ENCODE results near the gene OGFOD1.
A peak's percentile ranks its signal among the peaks of the same experiment; 100 is the strongest.

OGFOD1 gene

GRCh38 chr16:56513091-56513490 lies 61.7 kb downstream of the OGFOD1 start:
- no peak overlapping the region for H3K27ac ChIP-seq
- H3K36me3 ChIP-seq (ENCODE audit: control insufficient read depth, insufficient read depth, low read length): no peaks in the 10 kb centered on the region

GRCh38 chr16:56513972-56514371 lies 62.6 kb downstream of the OGFOD1 start:
- Histone ChIP-seq H3K9me3 (ENCODE audit: control insufficient read depth, low read length) (no peaks in the 10 kb centered on the region), H3K27me3 (ENCODE audit: control insufficient read depth, insufficient read depth, low read length) (no peaks in the 10 kb centered on the region), H2AFZ (no peak overlapping the region), H3K4me1 (peaks cover 19% of the 10 kb centered on the region), H3K9ac (no peak overlapping the region), H3K4me2 (ENCODE audit: low read length) (no peak overlapping the region), H3K79me2 (peaks cover 25% of the 10 kb centered on the region), H3K4me3 (ENCODE audit: low read depth, low read length) (no peak overlapping the region), H3K27ac (no peak overlapping the region), H3K36me3 (ENCODE audit: control insufficient read depth, insufficient read depth, low read length) (no peaks in the 10 kb centered on the region)
- peak; percentile 71 for TF ChIP-seq CTCF (IDR thresholded peaks at IDR 0.05)

More at GRCh38 chr16:56513091-56513490, 61.7 kb downstream of the OGFOD1 start:
- H2AFZ ChIP-seq: no peak overlapping the region
- peaks cover 22% of the 10 kb centered on the region for H3K79me2 ChIP-seq
- no peak overlapping the region for H3K4me2 ChIP-seq (ENCODE audit: low read length)
- no peak for TF ChIP-seq CTCF (IDR thresholded peaks at IDR 0.05)
- H3K9ac ChIP-seq: no peak overlapping the region
- no peaks in the 10 kb centered on the region for H3K27me3 ChIP-seq (ENCODE audit: control insufficient read depth, insufficient read depth, low read length)
- peaks cover 12% of the 10 kb centered on the region for H3K4me1 ChIP-seq
- H3K4me3 ChIP-seq (ENCODE audit: low read depth, low read length): no peak overlapping the region
- no peaks in the 10 kb centered on the region for H3K9me3 ChIP-seq (ENCODE audit: control insufficient read depth, low read length)

GRCh38 chr16:56514845-56515244 lies 63.5 kb downstream of the OGFOD1 start:
- H3K4me3 ChIP-seq (ENCODE audit: low read depth, low read length): no peak overlapping the region
- H3K36me3 ChIP-seq (ENCODE audit: control insufficient read depth, insufficient read depth, low read length): no peaks in the 10 kb centered on the region
- peaks cover 27% of the 10 kb centered on the region for H3K79me2 ChIP-seq
- H3K4me2 ChIP-seq (ENCODE audit: low read length): no peak overlapping the region
- H3K4me1 ChIP-seq: peaks cover 19% of the 10 kb centered on the region
- H3K27me3 ChIP-seq (ENCODE audit: control insufficient read depth, insufficient read depth, low read length): no peaks in the 10 kb centered on the region
- H2AFZ ChIP-seq: no peak overlapping the region
- H3K9me3 ChIP-seq (ENCODE audit: control insufficient read depth, low read length): no peaks in the 10 kb centered on the region
- no peak overlapping the region for H3K27ac ChIP-seq
- H3K9ac ChIP-seq: no peak overlapping the region
- no peak for TF ChIP-seq CTCF (IDR thresholded peaks at IDR 0.05)

DNA sequence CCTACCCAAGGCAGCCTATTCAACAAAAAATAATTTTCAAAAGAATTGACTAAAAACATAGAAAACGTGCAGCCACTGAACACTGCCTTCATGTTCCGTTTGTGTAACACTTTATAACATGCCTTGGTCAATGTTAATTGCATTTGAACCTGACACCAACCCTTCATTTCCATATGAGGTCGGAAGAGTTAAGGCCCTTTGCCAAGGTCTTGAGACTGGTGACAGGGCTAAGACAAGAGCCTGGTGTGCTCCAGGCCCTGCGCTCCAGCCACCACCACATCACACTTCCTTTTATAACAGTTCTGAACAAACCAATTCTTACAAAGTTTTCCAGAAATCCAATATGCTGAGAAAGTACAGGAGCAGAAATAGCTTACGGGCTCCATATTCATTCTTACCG lies 64.3 kb downstream of the OGFOD1 start:
- Histone ChIP-seq H3K4me2 (ENCODE audit: low read length) (no peak overlapping the region), H3K36me3 (ENCODE audit: control insufficient read depth, insufficient read depth, low read length) (no peaks in the 10 kb centered on the region), H2AFZ (no peak overlapping the region), H3K79me2 (peaks cover 21% of the 10 kb centered on the region), H3K27ac (no peak overlapping the region), H3K4me3 (ENCODE audit: low read depth, low read length) (no peak overlapping the region), H3K4me1 (peaks cover 24% of the 10 kb centered on the region), H3K9me3 (ENCODE audit: control insufficient read depth, low read length) (no peaks in the 10 kb centered on the region), H3K9ac (no peak overlapping the region), H3K27me3 (ENCODE audit: control insufficient read depth, insufficient read depth, low read length) (no peaks in the 10 kb centered on the region)
- no peak for TF ChIP-seq CTCF (IDR thresholded peaks at IDR 0.05)

GRCh38 chr16:56517206-56517605 lies 65.9 kb downstream of the OGFOD1 start:
- Histone ChIP-seq H3K27ac (no peak overlapping the region), H3K9me3 (ENCODE audit: control insufficient read depth, low read length) (no peaks in the 10 kb centered on the region), H3K36me3 (ENCODE audit: control insufficient read depth, insufficient read depth, low read length) (no peaks in the 10 kb centered on the region), H3K4me3 (ENCODE audit: low read depth, low read length) (no peak overlapping the region), H3K9ac (no peak overlapping the region), H3K27me3 (ENCODE audit: control insufficient read depth, insufficient read depth, low read length) (no peaks in the 10 kb centered on the region), H3K4me1 (peaks cover 24% of the 10 kb centered on the region), H3K4me2 (ENCODE audit: low read length) (peak overlapping the region; percentile 10), H2AFZ (no peak overlapping the region), H3K79me2 (peaks cover 19% of the 10 kb centered on the region)
- TF ChIP-seq CTCF (IDR thresholded peaks at IDR 0.05): no peak

Data from parathyroid adenoma (tissue), 2 donors.